Liver (tissue), 9 donors: Measurements from ENCODE around the gene OASL. TPM values are rescaled to one million over a fixed set of nuclear protein-coding genes. Genes with fewer than 3 reads are reported as not detected.
"Not testable (repeated sequence)": the region's sequence is repeated elsewhere in the genome, so short reads cannot be mapped to it uniquely, and the experiment has no call there.

Experiments used
- DNase-seq: peaks from one replicate; pipeline ENCODE4 v3.0.0-alpha.2; 2017; ENCODE audit warnings: low spot score
- H3K27ac ChIP-seq, 2 donors: one replicate each; pipeline ENCODE4 v1.7.0; 2013; ENCODE audit warnings: inconsistent platforms in 2 of 2, low read length in 2 of 2, control low read depth in 1 of 2, low read depth in 1 of 2, mild to moderate bottlenecking in 1 of 2
- H3K27me3 ChIP-seq, 4 donors: one replicate each; pipeline versions ENCODE4 v1.6.1 to v1.7.0; 2013; ENCODE audit warnings: low read length in 3 of 4, inconsistent platforms in 1 of 4, mild to moderate bottlenecking in 1 of 4, moderate library complexity in 1 of 4; ENCODE audit not compliant: control insufficient read depth in 4 of 4, insufficient read depth in 4 of 4
- H3K36me3 ChIP-seq, 4 donors: one replicate each; pipeline versions ENCODE4 v1.6.1 to v1.7.0; 2013; ENCODE audit warnings: low read length in 3 of 4, mild to moderate bottlenecking in 3 of 4, low read depth in 1 of 4, moderate library complexity in 1 of 4; ENCODE audit not compliant: control insufficient read depth in 4 of 4, insufficient read depth in 3 of 4
- H3K4me1 ChIP-seq, 4 donors: one replicate each; pipeline versions ENCODE4 v1.6.1 to v1.7.0; 2013; ENCODE audit warnings: low read length in 3 of 4, mild to moderate bottlenecking in 3 of 4, moderate library complexity in 1 of 4; ENCODE audit not compliant: control insufficient read depth in 4 of 4, insufficient read depth in 4 of 4
- H3K4me3 ChIP-seq, 3 donors: one replicate each; pipeline versions ENCODE4 v1.6.1 to v1.7.0; 2013; ENCODE audit warnings: low read length in 3 of 3, control low read depth in 1 of 3, low read depth in 1 of 3, mild to moderate bottlenecking in 1 of 3
- H3K9ac ChIP-seq, 2 donors: one replicate each; pipeline ENCODE4 v1.7.0; 2013; ENCODE audit warnings: low read length in 2 of 2, mild to moderate bottlenecking in 2 of 2, moderate library complexity in 2 of 2, control low read depth in 1 of 2, low read depth in 1 of 2
- H3K9me3 ChIP-seq, 4 donors: one replicate each; pipeline versions ENCODE4 v1.6.1 to v1.7.0; 2013; ENCODE audit warnings: low read length in 3 of 4; ENCODE audit not compliant: control insufficient read depth in 4 of 4
- ATF3 ChIP-seq: IDR thresholded peaks from 2 replicates; pipeline ENCODE4 v1.6.1; 2016; ENCODE audit warnings: antibody characterized with exemption
- EGR1 ChIP-seq, 2 donors: IDR thresholded peaks; 2 replicates each; pipeline ENCODE4 v1.6.1; 2016 to 2018; ENCODE audit warnings: antibody characterized with exemption in 2 of 2, low read depth in 2 of 2
- FOXA1 ChIP-seq: IDR thresholded peaks from 2 replicates; pipeline ENCODE4 v1.6.1; 2016; ENCODE audit warnings: antibody characterized with exemption
- FOXA2 ChIP-seq: IDR thresholded peaks from 2 replicates; pipeline ENCODE4 v1.6.1; 2016; ENCODE audit warnings: antibody characterized with exemption
- GABPA ChIP-seq, 2 donors: IDR thresholded peaks in 1 of 2; conservative IDR thresholded peaks in 1 of 2; 2 replicates each; pipeline ENCODE4 v1.6.1; 2016; ENCODE audit warnings: antibody characterized with exemption in 2 of 2, mild to moderate bottlenecking in 1 of 2, moderate library complexity in 1 of 2
- HNF4A ChIP-seq, 2 donors: conservative IDR thresholded peaks; 2 replicates each; pipeline ENCODE4 v1.6.1; 2016; ENCODE audit warnings: antibody characterized with exemption in 2 of 2, mild to moderate bottlenecking in 2 of 2
- HNF4G ChIP-seq: IDR thresholded peaks from 2 replicates; pipeline ENCODE4 v1.6.1; 2016; ENCODE audit warnings: antibody characterized with exemption
- JUND ChIP-seq, 2 donors: IDR thresholded peaks; 2 replicates each; pipeline ENCODE4 v1.6.1; 2016; ENCODE audit warnings: antibody characterized with exemption in 2 of 2
- MAX ChIP-seq: IDR thresholded peaks from 2 replicates; pipeline ENCODE4 v1.6.1; 2016; ENCODE audit warnings: antibody characterized with exemption
- NR2F2 ChIP-seq: IDR thresholded peaks from 2 replicates; pipeline ENCODE4 v1.6.1; 2016; ENCODE audit warnings: antibody characterized with exemption
- RAD21 ChIP-seq, 2 donors: IDR thresholded peaks; 2 replicates each; pipeline ENCODE4 v1.6.1; 2016; ENCODE audit warnings: antibody characterized with exemption in 2 of 2, mild to moderate bottlenecking in 2 of 2
- RXRA ChIP-seq, 2 donors: IDR thresholded peaks; 2 replicates each; pipeline ENCODE4 v1.6.1; 2017 to 2018; ENCODE audit warnings: antibody characterized with exemption in 2 of 2, mild to moderate bottlenecking in 1 of 2
- SP1 ChIP-seq: IDR thresholded peaks from 2 replicates; pipeline ENCODE4 v1.6.1; 2018; ENCODE audit warnings: antibody characterized with exemption, mild to moderate bottlenecking
- TAF1 ChIP-seq: conservative IDR thresholded peaks from 2 replicates; pipeline ENCODE4 v1.6.1; 2016; ENCODE audit warnings: antibody characterized with exemption, mild to moderate bottlenecking
- YY1 ChIP-seq: IDR thresholded peaks from 2 replicates; pipeline ENCODE4 v1.6.1; 2016; ENCODE audit warnings: antibody characterized with exemption, mild to moderate bottlenecking
- WGBS: extraction: QIAGEN DNeasy Blood & Tissue Kit; methylation state at CpG from one replicate; pipeline ENCODE4 v1.1.7; 2013; 5-methylcytosine and 5-hydroxymethylcytosine counted together
- polyA plus RNA-seq, 2 donors: library from polyadenylated mRNA; stranded (reverse) in 1 of 2; unstranded in 1 of 2; fragments of 200-250 nt in 1 of 2; fragments of >200 nt in 1 of 2; fragmentation: Nextera tagmentation in 1 of 2; extraction: Ambion mirVana in 1 of 2; gene quantifications; one replicate each; pipeline versions ENCODE4 v1.2.1 to v1.2.3, GENCODE V29; 2013 to 2015
- total RNA-seq, 2 donors: library from RNA; depleted of rRNA; stranded (reverse); fragments of >200 nt; gene quantifications; one replicate each; pipeline ENCODE4 v1.2.3, GENCODE V29; 2014
- TF ChIP-seq, protein P1 (sequence below): IDR thresholded peaks from 2 replicates; pipeline ENCODE4 v1.6.1; 2016; ENCODE audit warnings: antibody characterized with exemption
- TF ChIP-seq, protein P2 (sequence below): fragments of 150-350 bp; IDR thresholded peaks from 2 replicates; pipeline ENCODE4 v1.5.1; 2017; ENCODE audit warnings: improper control_type of control experiment, low read depth, low read length; ENCODE audit not compliant: missing input control
- donor health status: healthy.
- donor health status: healthy.
- donor health status: healthy.
- donor health status: healthy.
- donor health status: healthy.

OASL gene
- total and polyA plus RNA-seq, 4 donors, result 0.89 to 4.5 (median 3.1) TPM

GRCh38 chr12:121064586-121064985, 25.5 kb upstream of the OASL start:
- WGBS, result 90% methylated on average over 12 of the region's 12 CpGs
- H3K4me3 ChIP-seq, result not testable (repeated sequence)

DNA sequence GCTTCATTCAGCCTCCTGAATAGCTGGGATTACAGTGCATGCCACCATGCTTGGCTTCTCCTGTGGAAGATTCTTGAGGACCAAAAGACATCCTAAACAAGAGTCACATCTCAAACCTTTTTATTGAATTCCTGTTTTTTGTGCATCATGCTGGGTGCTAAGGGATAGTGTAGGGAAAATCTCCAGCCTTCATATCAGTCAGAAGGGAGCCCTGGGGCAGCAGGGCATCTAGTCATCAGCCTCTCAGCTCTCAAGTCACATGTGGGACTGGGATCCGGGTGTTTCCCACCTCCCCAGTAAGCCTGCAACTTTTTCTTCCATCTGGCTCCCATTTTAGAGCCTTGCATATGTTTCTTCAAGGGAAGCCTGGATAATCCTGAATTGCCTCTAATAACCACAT, 25.1 kb upstream of the OASL start:
- Histone ChIP-seq H3K4me1 (peaks cover 0 to 7% (median 0%) of the 10 kb centered on the region in 4 donors), H3K4me3 (no peak overlapping the region), H3K9me3 (no peaks in the 10 kb centered on the region), H3K27me3 (no peaks in the 10 kb centered on the region), H3K27ac (no peak overlapping the region), H3K9ac (no peak overlapping the region), H3K36me3 (no peaks in the 10 kb centered on the region)
- 94% methylated on average over 1 of the region's 1 CpG for WGBS
- no peak for DNase-seq
- TF ChIP-seq, protein P1, sequence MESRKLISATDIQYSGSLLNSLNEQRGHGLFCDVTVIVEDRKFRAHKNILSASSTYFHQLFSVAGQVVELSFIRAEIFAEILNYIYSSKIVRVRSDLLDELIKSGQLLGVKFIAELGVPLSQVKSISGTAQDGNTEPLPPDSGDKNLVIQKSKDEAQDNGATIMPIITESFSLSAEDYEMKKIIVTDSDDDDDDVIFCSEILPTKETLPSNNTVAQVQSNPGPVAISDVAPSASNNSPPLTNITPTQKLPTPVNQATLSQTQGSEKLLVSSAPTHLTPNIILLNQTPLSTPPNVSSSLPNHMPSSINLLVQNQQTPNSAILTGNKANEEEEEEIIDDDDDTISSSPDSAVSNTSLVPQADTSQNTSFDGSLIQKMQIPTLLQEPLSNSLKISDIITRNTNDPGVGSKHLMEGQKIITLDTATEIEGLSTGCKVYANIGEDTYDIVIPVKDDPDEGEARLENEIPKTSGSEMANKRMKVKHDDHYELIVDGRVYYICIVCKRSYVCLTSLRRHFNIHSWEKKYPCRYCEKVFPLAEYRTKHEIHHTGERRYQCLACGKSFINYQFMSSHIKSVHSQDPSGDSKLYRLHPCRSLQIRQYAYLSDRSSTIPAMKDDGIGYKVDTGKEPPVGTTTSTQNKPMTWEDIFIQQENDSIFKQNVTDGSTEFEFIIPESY, result no peak
- TF ChIP-seq SP1 (no peak), HNF4G (no peak), FOXA1 (no peak), EGR1 (IDR thresholded peaks at IDR 0.05; ENCODE audit: low read depth in 2 of 2) (no peak), FOXA2 (no peak), TAF1 (no peak), HNF4A (conservative IDR thresholded peaks at IDR 0.05) (no peak), RAD21 (IDR thresholded peaks at IDR 0.05) (no peak), MAX (no peak), RXRA (IDR thresholded peaks at IDR 0.05) (no peak), GABPA (IDR thresholded peaks at IDR 0.05 in 1 of 2, conservative IDR thresholded peaks at IDR 0.05 in 1 of 2) (no peak), ATF3 (no peak), NR2F2 (no peak), YY1 (no peak)

More at GRCh38 chr12:121064586-121064985, 25.5 kb upstream of the OASL start:
- not testable (repeated sequence) for H3K36me3 ChIP-seq, H3K4me1 ChIP-seq, H3K27me3 ChIP-seq, DNase-seq, H3K27ac ChIP-seq, H3K9ac ChIP-seq, H3K9me3 ChIP-seq

GRCh38 chr12:121062391-121063045, 23.5 kb upstream of the OASL start:
- Histone ChIP-seq H3K4me1 (peaks cover 0 to 7% (median 0%) of the 10 kb centered on the region in 4 donors), H3K4me3 (no peak overlapping the region), H3K27me3 (no peaks in the 10 kb centered on the region), H3K9ac (no peak overlapping the region), H3K9me3 (no peaks in the 10 kb centered on the region), H3K27ac (no peak overlapping the region), H3K36me3 (no peaks in the 10 kb centered on the region)
- WGBS, result 85% methylated on average over 11 of the region's 11 CpGs
- no peak for DNase-seq
- TF ChIP-seq RXRA (IDR thresholded peaks at IDR 0.05) (no peak), JUND (IDR thresholded peaks at IDR 0.05) (no peak), RAD21 (IDR thresholded peaks at IDR 0.05) (no peak), ATF3 (no peak), NR2F2 (no peak), TAF1 (no peak), SP1 (no peak), GABPA (IDR thresholded peaks at IDR 0.05 in 1 of 2, conservative IDR thresholded peaks at IDR 0.05 in 1 of 2) (no peak)
- TF ChIP-seq, protein P2, sequence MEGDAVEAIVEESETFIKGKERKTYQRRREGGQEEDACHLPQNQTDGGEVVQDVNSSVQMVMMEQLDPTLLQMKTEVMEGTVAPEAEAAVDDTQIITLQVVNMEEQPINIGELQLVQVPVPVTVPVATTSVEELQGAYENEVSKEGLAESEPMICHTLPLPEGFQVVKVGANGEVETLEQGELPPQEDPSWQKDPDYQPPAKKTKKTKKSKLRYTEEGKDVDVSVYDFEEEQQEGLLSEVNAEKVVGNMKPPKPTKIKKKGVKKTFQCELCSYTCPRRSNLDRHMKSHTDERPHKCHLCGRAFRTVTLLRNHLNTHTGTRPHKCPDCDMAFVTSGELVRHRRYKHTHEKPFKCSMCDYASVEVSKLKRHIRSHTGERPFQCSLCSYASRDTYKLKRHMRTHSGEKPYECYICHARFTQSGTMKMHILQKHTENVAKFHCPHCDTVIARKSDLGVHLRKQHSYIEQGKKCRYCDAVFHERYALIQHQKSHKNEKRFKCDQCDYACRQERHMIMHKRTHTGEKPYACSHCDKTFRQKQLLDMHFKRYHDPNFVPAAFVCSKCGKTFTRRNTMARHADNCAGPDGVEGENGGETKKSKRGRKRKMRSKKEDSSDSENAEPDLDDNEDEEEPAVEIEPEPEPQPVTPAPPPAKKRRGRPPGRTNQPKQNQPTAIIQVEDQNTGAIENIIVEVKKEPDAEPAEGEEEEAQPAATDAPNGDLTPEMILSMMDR, result no peak
